ENCODE measurements around the gene SLC12A7. TPM values are rescaled to one million over a fixed set of nuclear protein-coding genes. Genes with fewer than 3 reads are reported as not detected.

SLC12A7 gene
- total RNA-seq, 2 donors from 2014 or later, result 27.6 to 138 TPM

- Histone ChIP-seq H3K4me3 (no peak overlapping the region), H3K27me3 (replicated peaks; ENCODE audit: insufficient read depth) (no peaks in the 10 kb centered on the region), H3K4me1 (replicated peaks) (no peaks in the 10 kb centered on the region), H3K27ac (no peak overlapping the region), H3K36me3 (no peaks in the 10 kb centered on the region), H3K9me3 (no peaks in the 10 kb centered on the region)
- intact Hi-C loops (cut with DNase I), result no loop called here
- no peak for TF ChIP-seq POLR2AphosphoS5 (IDR thresholded peaks at IDR 0.05)
- no peak for TF ChIP-seq CTCF (IDR thresholded peaks at IDR 0.05)
- no peak for TF ChIP-seq POLR2A (IDR thresholded peaks at IDR 0.05)
- WGBS, result 88% methylated on average over 27 of the region's 28 CpGs
- DNase-seq (ENCODE audit: low spot score), result no peak
Observed at GRCh38 chr5:1038417-1039209, 73.2 kb downstream of the SLC12A7 start.

- Histone ChIP-seq H3K27me3 (replicated peaks; ENCODE audit: insufficient read depth) (no peaks in the 10 kb centered on the region), H3K9me3 (no peaks in the 10 kb centered on the region), H3K27ac (no peak overlapping the region), H3K36me3 (no peaks in the 10 kb centered on the region), H3K4me3 (no peak overlapping the region), H3K4me1 (replicated peaks) (no peaks in the 10 kb centered on the region)
- TF ChIP-seq CTCF (IDR thresholded peaks at IDR 0.05) (no peak), POLR2A (IDR thresholded peaks at IDR 0.05) (no peak), POLR2AphosphoS5 (IDR thresholded peaks at IDR 0.05) (no peak)
- intact Hi-C loops (cut with DNase I), result no loop called here
- WGBS, result 95% methylated on average over 30 of the region's 43 CpGs
- no peak for DNase-seq (ENCODE audit: low spot score)
Observed at GRCh38 chr5:1037671-1038416, 74.0 kb downstream of the SLC12A7 start.

- Histone ChIP-seq H3K4me3 (no peak overlapping the region), H3K9me3 (no peaks in the 10 kb centered on the region), H3K4me1 (replicated peaks) (no peaks in the 10 kb centered on the region), H3K27ac (no peak overlapping the region), H3K27me3 (replicated peaks; ENCODE audit: insufficient read depth) (no peaks in the 10 kb centered on the region), H3K36me3 (no peaks in the 10 kb centered on the region)
- intact Hi-C loops (cut with DNase I), result no loop called here
- TF ChIP-seq CTCF (IDR thresholded peaks at IDR 0.05) (no peak), POLR2AphosphoS5 (IDR thresholded peaks at IDR 0.05) (no peak), POLR2A (IDR thresholded peaks at IDR 0.05) (no peak)
- 75% methylated on average over 16 of the region's 16 CpGs for WGBS
- no peak for DNase-seq (ENCODE audit: low spot score)
Observed at GRCh38 chr5:1037123-1037670, 74.7 kb downstream of the SLC12A7 start.

GRCh38 chr5:1036504-1037122 lies 75.2 kb downstream of the SLC12A7 start:
- H3K27me3 ChIP-seq (replicated peaks; ENCODE audit: insufficient read depth), result no peaks in the 10 kb centered on the region
- H3K4me1 ChIP-seq (replicated peaks), result no peaks in the 10 kb centered on the region
- no peak overlapping the region for H3K27ac ChIP-seq
- no peak overlapping the region for H3K4me3 ChIP-seq
- H3K9me3 ChIP-seq, result no peaks in the 10 kb centered on the region
- intact Hi-C loops (cut with DNase I), result no loop called here
- 89% methylated on average over 22 of the region's 22 CpGs for WGBS
- H3K36me3 ChIP-seq, result no peaks in the 10 kb centered on the region
- DNase-seq (ENCODE audit: low spot score), result no peak
- no peak for TF ChIP-seq POLR2A (IDR thresholded peaks at IDR 0.05)
- TF ChIP-seq CTCF (IDR thresholded peaks at IDR 0.05), result no peak
- no peak for TF ChIP-seq POLR2AphosphoS5 (IDR thresholded peaks at IDR 0.05)
